KMS-11 (cell line): ENCODE measurements around the gene CPSF4L.

ENCODE experiments used
- H2AFZ ChIP-seq: fragments of 200-600 bp; sonication (generic); 2 replicates; pipeline ENCODE4 v1.6.1; 2016; ENCODE audit warnings: antibody characterized with exemption, mixed run types, low read depth
- H3K27ac ChIP-seq: fragments of 200-600 bp; sonication (generic); 2 replicates; pipeline ENCODE4 v1.6.1; 2016; ENCODE audit warnings: mild to moderate bottlenecking, mixed run types
- H3K27me3 ChIP-seq: fragments of 200-600 bp; sonication (generic); 2 replicates; pipeline ENCODE4 v1.6.1; 2017; ENCODE audit warnings: mild to moderate bottlenecking, low read depth, mixed run types, moderate library complexity; ENCODE audit not compliant: insufficient read depth
- H3K36me3 ChIP-seq: fragments of 200-600 bp; sonication (generic); 2 replicates; pipeline ENCODE4 v1.6.1; 2017; ENCODE audit warnings: mild to moderate bottlenecking, mixed run types; ENCODE audit not compliant: insufficient read depth
- H3K4me1 ChIP-seq: fragments of 200-600 bp; sonication (generic); 2 replicates; pipeline ENCODE4 v1.6.1; 2016; ENCODE audit warnings: mild to moderate bottlenecking, low read depth, mixed run types; ENCODE audit not compliant: poor library complexity, severe bottlenecking
- H3K4me2 ChIP-seq: fragments of 200-600 bp; sonication (generic); 2 replicates; pipeline ENCODE4 v1.7.0; 2016; ENCODE audit warnings: mild to moderate bottlenecking, mixed run types
- H3K4me3 ChIP-seq: fragments of 200-600 bp; sonication (generic); IDR thresholded peaks from 2 replicates; pipeline ENCODE4 v1.6.1; 2017; ENCODE audit warnings: low read depth, low read length, mixed read lengths; ENCODE audit not compliant: insufficient read depth
- H3K79me2 ChIP-seq: fragments of 200-600 bp; sonication (generic); 2 replicates; pipeline ENCODE4 v1.6.1; 2016; ENCODE audit warnings: low read depth, mixed run types; ENCODE audit not compliant: insufficient read depth
- H3K9ac ChIP-seq: fragments of 200-600 bp; sonication (generic); 2 replicates; pipeline ENCODE4 v1.6.1; 2016; ENCODE audit warnings: mild to moderate bottlenecking, mixed run types
- H4K20me1 ChIP-seq: fragments of 200-600 bp; sonication (generic); 2 replicates; pipeline ENCODE4 v1.6.1; 2016; ENCODE audit warnings: mild to moderate bottlenecking, mixed run types; ENCODE audit not compliant: insufficient read depth
- CTCF ChIP-seq: fragments of 200-600 bp; sonication (generic); conservative IDR thresholded peaks from 2 replicates; pipeline ENCODE4 v1.6.1; 2017; ENCODE audit warnings: low read depth, mild to moderate bottlenecking, antibody characterized with exemption, low read length, moderate library complexity, mixed read lengths

Gene CPSF4L

GRCh38 chr17:73201215-73202069 is 60.2 kb downstream of the CPSF4L start:
- no peaks in the 10 kb centered on the region for H3K4me1 ChIP-seq
- H3K79me2 ChIP-seq: no peaks in the 10 kb centered on the region
- no peaks in the 10 kb centered on the region for H4K20me1 ChIP-seq
- no peak overlapping the region for H2AFZ ChIP-seq
- H3K27ac ChIP-seq: no peak overlapping the region
- H3K4me2 ChIP-seq: no peak overlapping the region
- H3K9ac ChIP-seq: no peak overlapping the region
- H3K27me3 ChIP-seq: no peaks in the 10 kb centered on the region
- peaks cover 39% of the 10 kb centered on the region; the same call in 1 of the 2 replicates for H3K36me3 ChIP-seq
- no peak overlapping the region for H3K4me3 ChIP-seq
- TF ChIP-seq CTCF: no peak

- Histone ChIP-seq H3K4me1 (no peaks in the 10 kb centered on the region), H3K36me3 (peaks cover 39% of the 10 kb centered on the region; the same call in 1 of the 2 replicates), H3K9ac (no peak overlapping the region)
Measured at GRCh38 chr17:73200476-73200875, 61.2 kb downstream of the CPSF4L start.

GRCh38 chr17:73199751-73200317 is 61.8 kb downstream of the CPSF4L start:
- Histone ChIP-seq H3K4me2 (no peak overlapping the region), H2AFZ (no peak overlapping the region), H3K36me3 (peaks cover 39% of the 10 kb centered on the region; the same call in 1 of the 2 replicates), H3K79me2 (peaks cover 4% of the 10 kb centered on the region; the same call in 1 of the 2 replicates), H3K27me3 (no peaks in the 10 kb centered on the region), H3K27ac (no peak overlapping the region), H4K20me1 (no peaks in the 10 kb centered on the region), H3K9ac (no peak overlapping the region), H3K4me1 (no peaks in the 10 kb centered on the region), H3K4me3 (no peak overlapping the region)
- TF ChIP-seq CTCF: no peak

More at GRCh38 chr17:73200476-73200875, 61.2 kb downstream of the CPSF4L start:
- no peak for TF ChIP-seq CTCF
- no peak overlapping the region for H3K27ac ChIP-seq
- no peak overlapping the region for H3K4me3 ChIP-seq
- no peaks in the 10 kb centered on the region for H4K20me1 ChIP-seq
- H3K79me2 ChIP-seq: no peaks in the 10 kb centered on the region
- H3K4me2 ChIP-seq: no peak overlapping the region
- no peaks in the 10 kb centered on the region for H3K27me3 ChIP-seq
- H2AFZ ChIP-seq: no peak overlapping the region

- TF ChIP-seq CTCF: no peak
- no peaks in the 10 kb centered on the region for H4K20me1 ChIP-seq
- peaks cover 2% of the 10 kb centered on the region for H3K4me1 ChIP-seq
- H2AFZ ChIP-seq: no peak overlapping the region
- peaks cover 39% of the 10 kb centered on the region; the same call in 1 of the 2 replicates for H3K36me3 ChIP-seq
- H3K4me2 ChIP-seq: no peak overlapping the region
- no peaks in the 10 kb centered on the region for H3K27me3 ChIP-seq
- no peak overlapping the region for H3K27ac ChIP-seq
- no peak overlapping the region for H3K4me3 ChIP-seq
- peaks cover 6% of the 10 kb centered on the region; the same call in 1 of the 2 replicates for H3K79me2 ChIP-seq
- no peak overlapping the region for H3K9ac ChIP-seq
Measured at GRCh38 chr17:73198930-73199260, 62.8 kb downstream of the CPSF4L start.
